HepG2 (cell line): ENCODE results near the gene OSBPL3. TPM values are rescaled to one million over a fixed set of nuclear protein-coding genes. Genes with fewer than 3 reads are reported as not detected.

Source experiments
- ARNT ChIP-seq: fragments of 450-650 bp; IDR thresholded peaks from 2 replicates; pipeline ENCODE4 v1.6.1; 2017
- ELF3 ChIP-seq: IDR thresholded peaks from 2 replicates; pipeline ENCODE4 v1.6.1; 2016; ENCODE audit warnings: missing genetic modification reagents, missing compliant biosample characterization
- HIVEP1 ChIP-seq: sonication (generic); formaldehyde crosslinking; IDR thresholded peaks from 2 replicates; pipeline ENCODE4 v1.4.0; 2020; ENCODE audit warnings: mild to moderate bottlenecking, missing genetic modification reagents
- JDP2 ChIP-seq: sonication (generic); formaldehyde crosslinking; IDR thresholded peaks from 2 replicates; pipeline ENCODE4 v1.8.1; 2022; ENCODE audit warnings: missing genetic modification reagents, borderline replicate concordance
- KLF11 ChIP-seq: IDR thresholded peaks from 2 replicates; pipeline ENCODE4 v1.6.1; 2016; ENCODE audit warnings: missing compliant biosample characterization
- MAFF ChIP-seq: IDR thresholded peaks from 2 replicates; pipeline ENCODE4 v1.6.1; 2011; ENCODE audit warnings: low read depth, low read length, improper control_type of control experiment
- NCOA2 ChIP-seq: sonication (generic); formaldehyde crosslinking; IDR thresholded peaks from 2 replicates; pipeline ENCODE4 v1.8.0; 2022; ENCODE audit warnings: inconsistent platforms
- NCOR1 ChIP-seq: fragments of 200-600 bp; sonication (generic); IDR thresholded peaks from 2 replicates; pipeline ENCODE4 v1.7.0; 2017; ENCODE audit warnings: antibody characterized with exemption, low read length, borderline replicate concordance
- NFYB ChIP-seq: sonication (generic); formaldehyde crosslinking; IDR thresholded peaks from 2 replicates; pipeline ENCODE4 v1.4.0; 2020; ENCODE audit warnings: missing genetic modification reagents
- ONECUT2 ChIP-seq: sonication (generic); formaldehyde crosslinking; IDR thresholded peaks from 2 replicates; pipeline ENCODE4 v1.4.0; 2020; ENCODE audit warnings: missing genetic modification reagents
- PAXIP1 ChIP-seq: sonication (generic); formaldehyde crosslinking; conservative IDR thresholded peaks from 2 replicates; pipeline ENCODE4 v1.4.0; 2020; ENCODE audit warnings: mild to moderate bottlenecking, missing genetic modification reagents, moderate library complexity
- PPARG ChIP-seq: conservative IDR thresholded peaks from 2 replicates; pipeline ENCODE4 v1.6.1; 2016; ENCODE audit warnings: missing biosample characterization, missing genetic modification reagents
- RARA ChIP-seq: IDR thresholded peaks from 2 replicates; pipeline ENCODE4 v1.6.1; 2016; ENCODE audit warnings: missing genetic modification reagents, missing compliant biosample characterization
- SMAD3 ChIP-seq: sonication (generic); formaldehyde crosslinking; IDR thresholded peaks from 2 replicates; pipeline ENCODE4 v1.4.0; 2020; ENCODE audit warnings: missing genetic modification reagents
- TBX2 ChIP-seq: sonication (generic); formaldehyde crosslinking; IDR thresholded peaks from 2 replicates; pipeline ENCODE4 v1.5.0; 2020; ENCODE audit warnings: missing genetic modification reagents, mild to moderate bottlenecking, borderline replicate concordance
- TBX3 ChIP-seq: fragments of 450-650 bp; IDR thresholded peaks from 2 replicates; pipeline ENCODE4 v1.6.1; 2017; ENCODE audit warnings: antibody characterized with exemption, mild to moderate bottlenecking, inconsistent platforms, borderline replicate concordance
- TIGD3 ChIP-seq: sonication (generic); formaldehyde crosslinking; IDR thresholded peaks from 2 replicates; pipeline ENCODE4 v1.5.1; 2020; ENCODE audit warnings: mild to moderate bottlenecking, missing genetic modification reagents, borderline replicate concordance
- TOPORS ChIP-seq: sonication (generic); formaldehyde crosslinking; IDR thresholded peaks from 2 replicates; pipeline ENCODE4 v1.8.0; 2023; ENCODE audit warnings: mild to moderate bottlenecking, missing genetic modification reagents
- ZMYM2 ChIP-seq: sonication (generic); formaldehyde crosslinking; IDR thresholded peaks from 2 replicates; pipeline ENCODE4 v1.8.0; 2022; ENCODE audit warnings: mild to moderate bottlenecking, missing genetic modification reagents
- ZNF253 ChIP-seq: sonication (generic); formaldehyde crosslinking; IDR thresholded peaks from 2 replicates; pipeline ENCODE4 v1.8.0; 2022; ENCODE audit warnings: mild to moderate bottlenecking, missing genetic modification reagents, borderline replicate concordance
- ZNF292 ChIP-seq: sonication (generic); formaldehyde crosslinking; IDR thresholded peaks from 2 replicates; pipeline ENCODE4 v1.8.1; 2022; ENCODE audit warnings: mild to moderate bottlenecking, low read depth, missing genetic modification reagents, borderline replicate concordance
- ZNF792 ChIP-seq: IDR thresholded peaks from 2 replicates; pipeline ENCODE4 v1.6.1; 2016
- polyA plus RNA-seq, 8 experiments: library from polyadenylated mRNA; depleted of rRNA in 3 of 8; stranded (reverse) in 7 of 8; unstranded in 1 of 8; fragments of >200 nt; fragmentation: Illumina TruSeq in 4 of 8; extraction: Trizol in 4 of 8; gene quantifications; 2 replicates each; pipeline versions ENCODE4 v1.2.1 to v1.2.3, GENCODE V29; 2011 to 2016; ENCODE audit warnings: low read depth in 4 of 8, missing spikeins in 1 of 8, mixed read lengths in 1 of 8; ENCODE audit not compliant: insufficient read depth in 1 of 8
- total RNA-seq, 5 experiments: library from RNA; depleted of rRNA; stranded (reverse); fragments of >200 nt; fragmentation: Illumina TruSeq; extraction: Trizol; gene quantifications; 2 replicates each; pipeline ENCODE4 v1.2.3, GENCODE V29; 2016; ENCODE audit warnings: low read depth in 1 of 5

The OSBPL3 gene
- total and polyA plus RNA-seq, 2 of the 13 experiments (the other 11 are each of a cell fraction or from before 2014, with no cell fraction given): 8.8 to 28.9 TPM

DNA sequence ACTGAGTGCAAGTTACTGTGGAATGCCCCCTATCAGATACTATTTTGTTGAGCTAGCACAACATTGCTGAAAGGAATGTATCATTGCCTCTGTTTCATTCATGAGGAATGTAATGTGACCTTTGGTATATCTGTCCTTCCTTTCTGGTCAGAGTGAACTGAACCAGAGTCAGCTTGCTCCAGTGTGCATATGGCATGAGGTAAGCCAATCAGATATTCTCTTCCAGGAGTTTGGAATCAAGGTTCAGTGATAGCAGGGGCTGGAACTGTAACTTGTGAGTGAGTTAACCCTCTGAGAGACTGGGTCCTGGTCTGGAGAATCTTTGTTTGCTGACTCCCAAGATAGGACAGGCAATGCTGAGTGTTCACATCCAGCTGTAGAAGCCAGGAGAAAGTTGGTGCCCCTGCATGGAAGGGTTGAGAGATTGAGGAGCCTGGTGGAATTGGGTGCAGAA lies 45.3 kb upstream of the OSBPL3 start (continued):
- TF ChIP-seq ONECUT2 (CRISPR knock-in tag) (peak; percentile 32; the same call in 1 of the 2 replicates), PAXIP1 (CRISPR knock-in tag) (peak; percentile 93), KLF11 (CRISPR knock-in tag) (0 out of 2 replicates have a peak, but pooled peaks have one; percentile 24), TBX3 (0 out of 2 replicates have a peak, but pooled peaks have one; percentile 26), ZNF792 (peak; percentile 24; the same call in 1 of the 2 replicates), NFYB (CRISPR knock-in tag) (peak; percentile 59), RARA (peak; percentile 77), PPARG (CRISPR knock-in tag) (peak; percentile 72), ZNF253 (no peak), MAFF (peak; percentile 93), NCOA2 (CRISPR knock-in tag) (0 out of 2 replicates have a peak, but pooled peaks have one; percentile 49), HIVEP1 (CRISPR knock-in tag) (no peak), TBX2 (CRISPR knock-in tag) (0 out of 2 replicates have a peak, but pooled peaks have one; percentile 44), ZNF292 (CRISPR knock-in tag) (peak; percentile 85; the same call in 1 of the 2 replicates), NCOR1 (peak; percentile 74), ZMYM2 (CRISPR knock-in tag) (peak; percentile 38; the same call in 1 of the 2 replicates), SMAD3 (CRISPR knock-in tag) (peak; percentile 54; the same call in 1 of the 2 replicates), TIGD3 (CRISPR knock-in tag) (no peak), ARNT (no peak), ELF3 (peak; percentile 61), JDP2 (no peak), TOPORS (CRISPR knock-in tag) (no peak)
